Lower leg skin (tissue), 3 donors: Measurements from ENCODE around the gene BEAN1.

ENCODE experiments used
- POLR2A ChIP-seq, 2 donors: fragments of 450-650 bp; IDR thresholded peaks; one replicate each; pipeline ENCODE4 v1.6.1; 2016 to 2017; ENCODE audit warnings: antibody characterized with exemption in 2 of 2, mild to moderate bottlenecking in 1 of 2, moderate library complexity in 1 of 2
- TF ChIP-seq, protein P1 (sequence below), 3 donors: fragments of 450-650 bp; IDR thresholded peaks; one replicate each; pipeline ENCODE4 v1.5.1; 2016; ENCODE audit warnings: antibody characterized with exemption in 3 of 3, mild to moderate bottlenecking in 3 of 3, moderate library complexity in 2 of 3

DNA sequence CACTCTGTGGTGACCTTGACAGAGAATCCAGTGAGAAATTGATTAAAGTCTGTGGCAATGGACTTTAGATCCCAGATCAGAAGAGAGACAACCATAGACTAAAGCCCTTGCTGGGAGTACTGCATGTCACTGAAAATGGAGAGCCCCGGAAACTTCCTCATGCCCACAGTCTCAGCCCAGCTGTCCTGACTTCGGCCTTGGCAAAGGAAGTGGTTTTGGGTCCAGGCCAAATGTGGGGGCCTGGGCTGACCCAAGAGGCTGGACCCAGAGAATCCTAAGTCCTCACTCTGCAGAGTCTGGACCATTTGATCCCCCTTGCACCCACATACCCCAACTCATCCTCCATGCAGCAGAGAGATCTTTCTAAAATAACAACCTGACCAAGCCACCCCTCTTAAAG lies 4.7 kb upstream of the BEAN1 start:
- TF ChIP-seq, protein P1, sequence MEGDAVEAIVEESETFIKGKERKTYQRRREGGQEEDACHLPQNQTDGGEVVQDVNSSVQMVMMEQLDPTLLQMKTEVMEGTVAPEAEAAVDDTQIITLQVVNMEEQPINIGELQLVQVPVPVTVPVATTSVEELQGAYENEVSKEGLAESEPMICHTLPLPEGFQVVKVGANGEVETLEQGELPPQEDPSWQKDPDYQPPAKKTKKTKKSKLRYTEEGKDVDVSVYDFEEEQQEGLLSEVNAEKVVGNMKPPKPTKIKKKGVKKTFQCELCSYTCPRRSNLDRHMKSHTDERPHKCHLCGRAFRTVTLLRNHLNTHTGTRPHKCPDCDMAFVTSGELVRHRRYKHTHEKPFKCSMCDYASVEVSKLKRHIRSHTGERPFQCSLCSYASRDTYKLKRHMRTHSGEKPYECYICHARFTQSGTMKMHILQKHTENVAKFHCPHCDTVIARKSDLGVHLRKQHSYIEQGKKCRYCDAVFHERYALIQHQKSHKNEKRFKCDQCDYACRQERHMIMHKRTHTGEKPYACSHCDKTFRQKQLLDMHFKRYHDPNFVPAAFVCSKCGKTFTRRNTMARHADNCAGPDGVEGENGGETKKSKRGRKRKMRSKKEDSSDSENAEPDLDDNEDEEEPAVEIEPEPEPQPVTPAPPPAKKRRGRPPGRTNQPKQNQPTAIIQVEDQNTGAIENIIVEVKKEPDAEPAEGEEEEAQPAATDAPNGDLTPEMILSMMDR (IDR thresholded peaks at IDR 0.05), result no peak
- TF ChIP-seq POLR2A (IDR thresholded peaks at IDR 0.05), result no peak
